GM23248 (cell line): Measurements from ENCODE around the gene SLC8A1. TPM values are rescaled to one million over a fixed set of nuclear protein-coding genes. Genes with fewer than 3 reads are reported as not detected.

Source experiments
- DNase-seq: peaks from one replicate; pipeline ENCODE4 v3.0.0-alpha.2; 2015
- H2AFZ ChIP-seq: fragments of 200-600 bp; sonication (generic); 2 replicates; pipeline ENCODE4 v1.6.1; 2016; ENCODE audit warnings: antibody characterized with exemption
- H3F3A ChIP-seq: fragments of 200-600 bp; sonication (generic); 2 replicates; pipeline ENCODE4 v1.6.1; 2016; ENCODE audit warnings: mild to moderate bottlenecking, antibody characterized with exemption, mixed run types; ENCODE audit not compliant: insufficient read depth
- H3K27ac ChIP-seq: fragments of 200-600 bp; sonication (generic); 2 replicates; pipeline ENCODE4 v1.5.1; 2016; ENCODE audit warnings: mild to moderate bottlenecking
- H3K27me3 ChIP-seq: fragments of 200-600 bp; sonication (generic); replicated peaks from 2 replicates; pipeline ENCODE4 v1.6.1; 2016; ENCODE audit warnings: mild to moderate bottlenecking; ENCODE audit not compliant: insufficient read depth
- H3K36me3 ChIP-seq: fragments of 200-600 bp; sonication (generic); 2 replicates; pipeline ENCODE4 v1.6.1; 2016; ENCODE audit warnings: low read depth, mild to moderate bottlenecking
- H3K4me1 ChIP-seq: fragments of 200-600 bp; sonication (generic); 2 replicates; pipeline ENCODE4 v1.6.1; 2016; ENCODE audit warnings: mild to moderate bottlenecking; ENCODE audit not compliant: insufficient read depth
- H3K4me2 ChIP-seq: fragments of 200-600 bp; sonication (generic); one replicate; pipeline ENCODE4 v1.6.1; 2016; ENCODE audit warnings: mild to moderate bottlenecking; ENCODE audit not compliant: unreplicated experiment
- H3K4me3 ChIP-seq: fragments of 200-600 bp; sonication (generic); 2 replicates; pipeline ENCODE4 v1.5.1; 2016; ENCODE audit warnings: mild to moderate bottlenecking
- H3K79me2 ChIP-seq: fragments of 200-600 bp; sonication (generic); 2 replicates; pipeline ENCODE4 v1.6.1; 2016; ENCODE audit warnings: mild to moderate bottlenecking; ENCODE audit not compliant: insufficient read depth
- H3K9ac ChIP-seq: fragments of 200-600 bp; sonication (generic); 2 replicates; pipeline ENCODE4 v1.6.1; 2016; ENCODE audit warnings: mild to moderate bottlenecking
- H3K9me2 ChIP-seq: fragments of 200-600 bp; sonication (generic); 2 replicates; pipeline ENCODE4 v1.6.1; 2016; ENCODE audit warnings: mixed run types, mild to moderate bottlenecking, moderate library complexity; ENCODE audit not compliant: insufficient read depth
- H3K9me3 ChIP-seq: fragments of 200-600 bp; sonication (generic); one replicate; pipeline ENCODE4 v1.6.1; 2017; ENCODE audit warnings: low read depth
- H4K20me1 ChIP-seq: fragments of 200-600 bp; sonication (generic); 2 replicates; pipeline ENCODE4 v1.6.0; 2016; ENCODE audit not compliant: insufficient read depth
- EZH2 ChIP-seq: fragments of 200-600 bp; sonication (generic); IDR thresholded peaks from 2 replicates; pipeline ENCODE4 v1.6.1; 2018; ENCODE audit warnings: antibody characterized with exemption, mild to moderate bottlenecking; ENCODE audit not compliant: insufficient read depth, poor library complexity, severe bottlenecking
- EZH2phosphoT487 ChIP-seq: fragments of 200-600 bp; sonication (generic); IDR thresholded peaks from 2 replicates; pipeline ENCODE4 v1.6.1; 2018; ENCODE audit warnings: antibody characterized with exemption, moderate library complexity, mild to moderate bottlenecking, low read depth; ENCODE audit not compliant: insufficient read depth
- WGBS, 2 experiments: methylation state at CpG; one replicate each; pipeline ENCODE4 v1.1.6; 2015 to 2017; ENCODE audit warnings: low lambda C conversion rate in 2 of 2, low coverage in 1 of 2; ENCODE audit errors: missing lambda C conversion rate in 2 of 2; 5-methylcytosine and 5-hydroxymethylcytosine counted together
- in situ Hi-C: fragments of 300-500 bp; cut with MboI; formaldehyde crosslinking; loops from 2 replicates; pipeline ENCODE4 v1.15.0; 2020
- polyA plus RNA-seq: library from polyadenylated mRNA; unstranded; fragments of >200 nt; fragmentation: Nextera tagmentation; extraction: Ambion mirVana; gene quantifications from 2 replicates; pipeline ENCODE4 v1.2.1, GENCODE V29; 2016
- total RNA-seq: library from RNA; depleted of rRNA; stranded (reverse); fragments of >200 nt; shearing (Covaris generic); gene quantifications from 2 replicates; pipeline ENCODE4 v1.2.3, GENCODE V29; 2014

Gene SLC8A1
- total and polyA plus RNA-seq, 2 experiments from 2014 or later: 13.8 to 83.4 TPM

- no peaks in the 10 kb centered on the region for H3K9me2 ChIP-seq
- no peak overlapping the region for H3K27ac ChIP-seq
- no peak overlapping the region for H3K4me3 ChIP-seq
- no peaks in the 10 kb centered on the region for H3K36me3 ChIP-seq
- no peaks in the 10 kb centered on the region for H4K20me1 ChIP-seq
- in situ Hi-C loops: no loop called here
- WGBS, 2 experiments: 97% methylated on average over 3 of the region's 3 CpGs
- TF ChIP-seq EZH2 (no peak), EZH2phosphoT487 (no peak)
- no peak for DNase-seq
- peaks cover 12% of the 10 kb centered on the region for H3K4me1 ChIP-seq
- no peaks in the 10 kb centered on the region for H3K27me3 ChIP-seq
- H3K79me2 ChIP-seq: no peaks in the 10 kb centered on the region
- no peak overlapping the region for H2AFZ ChIP-seq
- H3K9ac ChIP-seq: no peak overlapping the region
- H3F3A ChIP-seq: peaks cover 11% of the 10 kb centered on the region
- no peak overlapping the region for H3K4me2 ChIP-seq
- H3K9me3 ChIP-seq: no peaks in the 10 kb centered on the region
Measured at GRCh38 chr2:40118622-40119021, 333.3 kb downstream of the SLC8A1 start.

GRCh38 chr2:40115894-40116293 is 336.0 kb downstream of the SLC8A1 start:
- no peaks in the 10 kb centered on the region for H3K79me2 ChIP-seq
- no peaks in the 10 kb centered on the region for H3K9me3 ChIP-seq
- no peak overlapping the region for H3K4me3 ChIP-seq
- H3F3A ChIP-seq: peaks cover 15% of the 10 kb centered on the region
- no peak overlapping the region for H3K27ac ChIP-seq
- in situ Hi-C loops: no loop called here
- no peaks in the 10 kb centered on the region for H3K9me2 ChIP-seq
- DNase-seq: no peak
- H2AFZ ChIP-seq: no peak overlapping the region
- H4K20me1 ChIP-seq: no peaks in the 10 kb centered on the region
- no peaks in the 10 kb centered on the region for H3K36me3 ChIP-seq
- no peaks in the 10 kb centered on the region for H3K27me3 ChIP-seq
- no peak overlapping the region for H3K4me2 ChIP-seq
- WGBS, 2 experiments: 94 to 100% methylated on average over 4 of the region's 4 CpGs
- H3K9ac ChIP-seq: no peak overlapping the region
- TF ChIP-seq EZH2: no peak
- no peak for TF ChIP-seq EZH2phosphoT487
- peaks cover 11% of the 10 kb centered on the region for H3K4me1 ChIP-seq

GRCh38 chr2:40115348-40115747 is 336.5 kb downstream of the SLC8A1 start:
- Histone ChIP-seq H3K4me1 (peaks cover 11% of the 10 kb centered on the region), H3K27ac (no peak overlapping the region), H4K20me1 (no peaks in the 10 kb centered on the region), H3K27me3 (no peaks in the 10 kb centered on the region), H3F3A (peaks cover 15% of the 10 kb centered on the region), H3K9ac (no peak overlapping the region), H3K4me3 (no peak overlapping the region), H2AFZ (no peak overlapping the region), H3K9me2 (no peaks in the 10 kb centered on the region), H3K9me3 (no peaks in the 10 kb centered on the region), H3K4me2 (no peak overlapping the region), H3K79me2 (no peaks in the 10 kb centered on the region), H3K36me3 (no peaks in the 10 kb centered on the region)
- TF ChIP-seq EZH2phosphoT487 (no peak), EZH2 (no peak)
- in situ Hi-C loops: no loop called here
- WGBS, 2 experiments: 97 to 99% methylated on average over 12 of the region's 12 CpGs
- DNase-seq: no peak

- no peak for DNase-seq
- H3K79me2 ChIP-seq: no peaks in the 10 kb centered on the region
- no peak overlapping the region for H3K4me3 ChIP-seq
Measured at GRCh38 chr2:40113997-40114396, 337.9 kb downstream of the SLC8A1 start.

GRCh38 chr2:40113272-40113968 is 338.5 kb downstream of the SLC8A1 start:
- 38 to 39% methylated on average over 4 of the region's 4 CpGs for WGBS, 2 experiments
- in situ Hi-C loops: no loop called here
- Histone ChIP-seq H2AFZ (0 out of 2 replicates have a peak overlapping the region, but pooled peaks have one; percentile 17), H3K4me1 (peaks cover 11% of the 10 kb centered on the region), H3F3A (peaks cover 15% of the 10 kb centered on the region), H3K36me3 (no peaks in the 10 kb centered on the region), H3K9me2 (no peaks in the 10 kb centered on the region), H4K20me1 (no peaks in the 10 kb centered on the region), H3K27ac (peak overlapping the region; percentile 25; the same call in 1 of the 2 replicates), H3K27me3 (no peaks in the 10 kb centered on the region), H3K4me3 (no peak overlapping the region), H3K79me2 (no peaks in the 10 kb centered on the region), H3K9ac (no peak overlapping the region), H3K9me3 (no peaks in the 10 kb centered on the region), H3K4me2 (peak overlapping the region; percentile 52)
- TF ChIP-seq EZH2 (no peak), EZH2phosphoT487 (no peak)
- DNase-seq: no peak

More at GRCh38 chr2:40113997-40114396, 337.9 kb downstream of the SLC8A1 start:
- H3K27me3 ChIP-seq: no peaks in the 10 kb centered on the region
- in situ Hi-C loops: no loop called here
- no peak overlapping the region for H2AFZ ChIP-seq
- no peak overlapping the region for H3K27ac ChIP-seq
- H3K4me2 ChIP-seq: no peak overlapping the region
- no peak for TF ChIP-seq EZH2
- no peak for TF ChIP-seq EZH2phosphoT487
- H4K20me1 ChIP-seq: no peaks in the 10 kb centered on the region
- no peaks in the 10 kb centered on the region for H3K9me2 ChIP-seq
- no peaks in the 10 kb centered on the region for H3K9me3 ChIP-seq
- WGBS, 2 experiments: 89 to 96% methylated on average over 4 of the region's 4 CpGs
- H3K4me1 ChIP-seq: peaks cover 11% of the 10 kb centered on the region
- no peak overlapping the region for H3K9ac ChIP-seq
- peaks cover 15% of the 10 kb centered on the region for H3F3A ChIP-seq
- H3K36me3 ChIP-seq: no peaks in the 10 kb centered on the region
